ENCODE measurements around the gene RBL1. TPM values are rescaled to one million over a fixed set of nuclear protein-coding genes. Genes with fewer than 3 reads are reported as not detected.
A peak's percentile ranks its signal among the peaks of the same experiment; 100 is the strongest.

RBL1 gene
- total RNA-seq = 1.9 TPM

GRCh38 chr20:37095599-37096414 is at the start of gene RBL1:
Gene RBL1 (minus strand): TSS chr20:37095997. CDS start chr20:37095928, 69 bp downstream.
- TF ChIP-seq CTCF (IDR thresholded peaks at IDR 0.05) = peak in 1 of 3 experiments; percentile 48
- Histone ChIP-seq H3K36me3 (no peaks in the 10 kb centered on the region), H3K27ac (peak within 1 kb of the TSS; percentile 64 to 69), H3K27me3 (no peaks in the 10 kb centered on the region), H3K4me3 (peak within 1 kb of the TSS; percentile 79 to 89), H3K4me1 (peaks cover 5 to 9% of the 10 kb centered on the region in 2 donors), H3K9me3 (no peaks in the 10 kb centered on the region)
- peak; percentile 16 to 88 for DNase-seq (ENCODE audit: low spot score in 2 of 2)
- intact Hi-C loops (cut with DNase I) = no loop called here

GRCh38 chr20:37144856-37145404 is 49.1 kb upstream of the RBL1 start:
- H3K4me1 ChIP-seq = no peaks in the 10 kb centered on the region
- no peaks in the 10 kb centered on the region for H3K27me3 ChIP-seq
- no peak overlapping the region for H3K27ac ChIP-seq
- DNase-seq (ENCODE audit: low spot score in 2 of 2) = no peak
- no peak overlapping the region for H3K4me3 ChIP-seq
- H3K9me3 ChIP-seq = no peaks in the 10 kb centered on the region
- H3K36me3 ChIP-seq = no peaks in the 10 kb centered on the region
- intact Hi-C loops (cut with DNase I) = no loop called here
- no peak for TF ChIP-seq CTCF (IDR thresholded peaks at IDR 0.05)

GRCh38 chr20:37142708-37143107 is 46.9 kb upstream of the RBL1 start:
- Histone ChIP-seq H3K27ac (no peak overlapping the region), H3K9me3 (no peaks in the 10 kb centered on the region), H3K36me3 (no peaks in the 10 kb centered on the region), H3K4me3 (no peak overlapping the region), H3K27me3 (no peaks in the 10 kb centered on the region), H3K4me1 (no peaks in the 10 kb centered on the region)
- intact Hi-C loops (cut with DNase I) = no loop called here
- no peak for TF ChIP-seq CTCF (IDR thresholded peaks at IDR 0.05)
- DNase-seq (ENCODE audit: low spot score in 2 of 2) = no peak

- H3K36me3 ChIP-seq = no peaks in the 10 kb centered on the region
- no peaks in the 10 kb centered on the region for H3K27me3 ChIP-seq
- no peaks in the 10 kb centered on the region for H3K9me3 ChIP-seq
- no peak for DNase-seq (ENCODE audit: low spot score in 2 of 2)
- no peak for TF ChIP-seq CTCF (IDR thresholded peaks at IDR 0.05)
- no peaks in the 10 kb centered on the region for H3K4me1 ChIP-seq
- H3K4me3 ChIP-seq = no peak overlapping the region
- no peak overlapping the region for H3K27ac ChIP-seq
- intact Hi-C loops (cut with DNase I) = no loop called here
Observed at GRCh38 chr20:37137547-37137946, 41.8 kb upstream of the RBL1 start.

GRCh38 chr20:37133952-37134351 is 38.2 kb upstream of the RBL1 start:
- no peak overlapping the region for H3K27ac ChIP-seq
- no peak for DNase-seq (ENCODE audit: low spot score in 2 of 2)
- intact Hi-C loops (cut with DNase I) = no loop called here
- no peaks in the 10 kb centered on the region for H3K9me3 ChIP-seq
- no peak for TF ChIP-seq CTCF (IDR thresholded peaks at IDR 0.05)
- no peaks in the 10 kb centered on the region for H3K36me3 ChIP-seq
- no peak overlapping the region for H3K4me3 ChIP-seq
- no peaks in the 10 kb centered on the region for H3K27me3 ChIP-seq
- no peaks in the 10 kb centered on the region for H3K4me1 ChIP-seq
